Ascending aorta (tissue), 2 donors: ENCODE data around the gene HES1. TPM values are rescaled to one million over a fixed set of nuclear protein-coding genes. Genes with fewer than 3 reads are reported as not detected.

ENCODE experiments used
- DNase-seq, 2 donors: peaks; one replicate each; pipeline ENCODE4 v3.0.0-alpha.2; 2019; ENCODE audit warnings: low spot score in 2 of 2
- H3K27ac ChIP-seq, 2 donors: fragments of 200-600 bp; sonication (generic); one replicate each; pipeline ENCODE4 v1.5.1; 2016 to 2017; ENCODE audit warnings: mild to moderate bottlenecking in 1 of 2
- H3K27me3 ChIP-seq: fragments of 200-600 bp; sonication (generic); one replicate; pipeline ENCODE4 v1.5.1; 2017
- H3K36me3 ChIP-seq, 2 donors: fragments of 200-600 bp; sonication (generic); one replicate each; pipeline ENCODE4 v1.5.1; 2016
- H3K4me1 ChIP-seq, 2 donors: fragments of 200-600 bp; sonication (generic); one replicate each; pipeline ENCODE4 v1.5.1; 2016 to 2017; ENCODE audit warnings: mild to moderate bottlenecking in 1 of 2
- H3K4me3 ChIP-seq, 2 donors: fragments of 200-600 bp; sonication (generic); one replicate each; pipeline ENCODE4 v1.5.1; 2016 to 2017; ENCODE audit warnings: mild to moderate bottlenecking in 1 of 2
- H3K9me3 ChIP-seq, 2 donors: fragments of 200-600 bp; sonication (generic); one replicate each; pipeline ENCODE4 v1.5.1; 2016
- intact Hi-C: fragments of 100-400 bp; cut with DNase I; formaldehyde crosslinking; loops from one replicate; pipeline ENCODE4 v1.15.1; 2023
- total RNA-seq: library from RNA; depleted of rRNA; stranded (reverse); fragments of >200 nt; gene quantifications from one replicate; pipeline ENCODE4 v1.1.0, GENCODE V29; 2016
- TF ChIP-seq, protein P1 (sequence below), 3 experiments: fragments of 200-600 bp in 2 of 3; fragments of 450-650 bp in 1 of 3; sonication (generic) in 2 of 3; IDR thresholded peaks; one replicate each; pipeline ENCODE4 v1.5.1; 2016 to 2019; ENCODE audit warnings: antibody characterized with exemption in 3 of 3, mild to moderate bottlenecking in 1 of 3, moderate library complexity in 1 of 3

The HES1 gene
- total RNA-seq, 1 donor from 2014 or later = 22.6 TPM

DNA sequence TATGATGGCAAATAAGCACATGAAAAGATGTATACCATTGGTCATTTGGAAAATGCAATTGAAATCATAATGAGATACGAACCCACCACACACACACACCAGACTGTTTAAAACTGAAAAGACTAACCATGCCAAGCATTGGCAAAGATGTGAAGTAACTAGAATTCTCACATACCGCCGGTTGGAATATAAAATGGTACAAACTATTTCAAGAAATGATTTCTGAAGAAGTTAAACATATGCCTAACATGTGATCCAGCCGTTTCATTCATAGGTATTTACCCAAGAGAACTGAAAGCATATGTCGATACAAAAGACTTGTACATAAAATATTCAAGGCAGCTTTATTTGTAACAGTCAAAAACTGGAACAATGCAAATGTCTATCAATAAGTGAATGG is 28.9 kb downstream of the HES1 start:
- intact Hi-C loops = no loop called here
- Histone ChIP-seq H3K27ac (no peak overlapping the region), H3K4me1 (no peaks in the 10 kb centered on the region), H3K36me3 (no peaks in the 10 kb centered on the region), H3K9me3 (no peaks in the 10 kb centered on the region), H3K27me3 (no peaks in the 10 kb centered on the region), H3K4me3 (no peak overlapping the region)
- no peak for DNase-seq
- TF ChIP-seq, protein P1, sequence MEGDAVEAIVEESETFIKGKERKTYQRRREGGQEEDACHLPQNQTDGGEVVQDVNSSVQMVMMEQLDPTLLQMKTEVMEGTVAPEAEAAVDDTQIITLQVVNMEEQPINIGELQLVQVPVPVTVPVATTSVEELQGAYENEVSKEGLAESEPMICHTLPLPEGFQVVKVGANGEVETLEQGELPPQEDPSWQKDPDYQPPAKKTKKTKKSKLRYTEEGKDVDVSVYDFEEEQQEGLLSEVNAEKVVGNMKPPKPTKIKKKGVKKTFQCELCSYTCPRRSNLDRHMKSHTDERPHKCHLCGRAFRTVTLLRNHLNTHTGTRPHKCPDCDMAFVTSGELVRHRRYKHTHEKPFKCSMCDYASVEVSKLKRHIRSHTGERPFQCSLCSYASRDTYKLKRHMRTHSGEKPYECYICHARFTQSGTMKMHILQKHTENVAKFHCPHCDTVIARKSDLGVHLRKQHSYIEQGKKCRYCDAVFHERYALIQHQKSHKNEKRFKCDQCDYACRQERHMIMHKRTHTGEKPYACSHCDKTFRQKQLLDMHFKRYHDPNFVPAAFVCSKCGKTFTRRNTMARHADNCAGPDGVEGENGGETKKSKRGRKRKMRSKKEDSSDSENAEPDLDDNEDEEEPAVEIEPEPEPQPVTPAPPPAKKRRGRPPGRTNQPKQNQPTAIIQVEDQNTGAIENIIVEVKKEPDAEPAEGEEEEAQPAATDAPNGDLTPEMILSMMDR (IDR thresholded peaks at IDR 0.05) = no peak

DNA sequence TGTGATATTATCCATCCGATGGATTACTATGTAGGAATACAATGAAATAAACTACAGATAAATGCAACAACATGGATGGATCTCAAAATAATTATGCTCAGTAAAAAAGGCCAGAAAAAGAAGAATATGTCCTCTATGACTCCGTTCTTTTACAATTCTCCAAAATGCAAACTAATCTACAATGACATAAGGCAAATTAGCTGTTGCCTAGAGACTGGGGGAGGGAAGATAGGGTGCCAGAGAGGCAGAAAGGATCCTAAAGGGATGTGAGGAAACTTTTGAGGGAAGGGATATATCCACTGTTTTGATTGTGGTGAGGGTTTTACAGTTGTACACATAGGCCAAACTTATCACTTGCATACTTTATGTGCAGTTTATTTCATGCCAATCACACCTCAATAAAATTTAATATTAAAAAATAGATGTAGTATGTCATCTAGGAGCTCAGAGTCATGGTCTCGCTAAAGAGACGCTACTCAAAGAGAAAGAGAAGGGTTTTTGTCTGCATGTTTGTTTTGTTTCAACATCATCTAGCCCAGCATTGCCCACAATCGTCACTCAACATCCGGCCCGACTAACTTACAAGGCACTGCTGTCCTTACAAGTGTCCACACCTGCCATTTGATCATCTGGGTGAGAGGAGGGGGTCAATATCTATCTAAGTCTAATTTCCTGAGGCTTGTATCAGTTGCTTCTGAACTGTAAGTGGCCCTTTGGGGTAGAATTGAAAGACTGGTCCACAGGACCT is 29.5 kb downstream of the HES1 start:
- Histone ChIP-seq H3K27ac (no peak overlapping the region), H3K4me1 (no peaks in the 10 kb centered on the region), H3K36me3 (no peaks in the 10 kb centered on the region), H3K4me3 (no peak overlapping the region), H3K27me3 (no peaks in the 10 kb centered on the region), H3K9me3 (no peaks in the 10 kb centered on the region)
- DNase-seq = no peak
- intact Hi-C loops = no loop called here
- TF ChIP-seq, protein P1 (IDR thresholded peaks at IDR 0.05) = no peak

DNA sequence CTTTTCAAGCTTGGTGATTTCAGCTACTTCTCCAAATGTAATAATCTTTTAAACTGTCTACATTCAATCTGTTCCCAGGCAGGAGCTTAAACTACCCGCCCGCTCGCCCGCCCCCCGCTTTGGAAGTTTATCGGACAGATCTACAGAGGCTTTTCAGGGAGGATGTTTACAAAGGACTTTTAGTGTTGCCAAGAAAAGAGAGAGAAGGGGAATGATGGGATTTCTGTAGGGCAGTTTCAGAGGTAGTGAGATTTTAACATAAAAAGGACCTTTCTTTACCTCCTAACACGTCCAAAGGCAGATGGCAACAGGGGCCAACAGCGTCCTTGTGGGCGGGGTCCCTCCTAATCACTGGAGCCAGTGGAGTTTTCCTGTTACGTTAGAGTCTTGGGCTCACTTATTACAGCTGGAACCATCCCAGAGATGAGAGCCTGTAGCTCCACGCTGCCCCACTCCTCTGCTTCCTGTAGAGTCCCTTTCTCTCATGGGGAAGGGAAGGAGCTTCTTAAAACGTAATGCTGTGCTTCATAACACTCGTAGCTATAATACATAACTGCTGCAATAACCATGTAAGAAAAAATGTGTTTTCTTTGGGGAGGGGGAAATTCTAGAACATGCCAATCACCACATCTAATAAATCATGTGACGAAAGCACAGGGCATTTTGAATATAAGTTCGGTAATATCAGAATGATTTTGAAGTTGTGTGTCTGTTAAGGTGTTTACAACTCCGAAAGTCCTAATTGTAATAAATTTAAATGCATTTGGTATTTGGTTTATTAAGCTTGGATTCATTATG is 30.9 kb downstream of the HES1 start:
- Histone ChIP-seq H3K27me3 (no peaks in the 10 kb centered on the region), H3K9me3 (no peaks in the 10 kb centered on the region), H3K4me3 (no peak overlapping the region), H3K27ac (no peak overlapping the region), H3K4me1 (no peaks in the 10 kb centered on the region), H3K36me3 (no peaks in the 10 kb centered on the region)
- intact Hi-C loops = no loop called here
- no peak for DNase-seq
- TF ChIP-seq, protein P1 (IDR thresholded peaks at IDR 0.05) = no peak

DNA sequence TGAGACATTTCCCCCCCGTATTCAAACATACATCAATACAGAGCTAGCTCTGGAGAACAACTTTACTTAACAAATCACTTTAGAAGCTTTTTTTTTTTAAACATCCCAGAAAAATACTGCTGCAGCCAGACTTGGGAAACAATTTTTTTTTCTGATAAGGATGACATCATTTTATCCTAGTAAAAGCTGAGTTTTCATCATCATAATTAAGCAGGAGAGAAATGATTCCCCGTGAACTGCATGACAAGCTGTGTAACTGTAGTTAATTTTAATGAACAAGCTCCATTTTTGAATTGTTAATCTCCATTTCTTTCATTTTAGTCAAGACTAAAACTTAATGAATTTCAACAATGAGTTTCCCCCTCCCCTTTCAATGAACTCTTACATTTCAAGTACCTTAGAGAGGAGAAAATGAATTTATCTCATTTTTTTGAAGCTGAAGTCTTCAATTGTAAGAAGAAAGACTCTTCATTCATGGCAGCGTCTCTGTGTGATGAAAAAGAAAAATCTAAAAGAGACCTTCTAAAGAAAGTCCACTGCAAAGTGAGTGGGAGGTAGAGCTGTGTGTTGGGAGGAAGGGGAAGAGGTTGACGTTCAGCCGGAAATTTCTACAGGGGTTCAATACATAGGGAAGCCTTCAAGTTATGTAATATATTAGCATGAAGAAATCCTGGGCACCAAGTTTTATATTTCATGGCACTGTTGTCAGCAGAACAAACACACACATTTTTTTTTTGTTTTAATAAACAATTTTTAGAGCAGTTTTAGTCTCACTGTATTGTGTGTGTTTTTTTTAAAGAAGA is 31.7 kb downstream of the HES1 start:
- intact Hi-C loops = no loop called here
- Histone ChIP-seq H3K36me3 (no peaks in the 10 kb centered on the region), H3K27ac (no peak overlapping the region), H3K9me3 (no peaks in the 10 kb centered on the region), H3K27me3 (no peaks in the 10 kb centered on the region), H3K4me3 (no peak overlapping the region), H3K4me1 (no peaks in the 10 kb centered on the region)
- TF ChIP-seq, protein P1 (IDR thresholded peaks at IDR 0.05) = no peak
- no peak for DNase-seq

DNA sequence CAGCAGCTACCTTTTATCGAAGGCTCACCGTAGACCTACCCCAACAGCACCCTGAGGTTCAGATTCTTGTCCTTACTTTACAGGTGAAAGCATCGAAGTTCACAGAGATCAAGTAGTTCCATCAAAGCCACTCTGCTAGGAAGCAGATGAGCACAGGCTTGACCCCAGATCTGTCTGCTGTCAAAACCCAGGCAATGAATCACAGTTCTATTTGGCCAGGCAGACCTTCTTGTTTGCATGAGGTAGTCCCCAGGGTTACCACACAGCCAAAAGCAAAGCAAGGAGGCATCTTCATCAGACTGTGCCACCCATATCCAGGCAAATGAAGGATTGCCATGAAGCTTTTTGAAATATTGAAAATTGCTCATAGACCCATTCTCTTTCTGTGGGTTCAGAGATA is 33.0 kb downstream of the HES1 start:
- no peak overlapping the region for H3K4me3 ChIP-seq
- TF ChIP-seq, protein P1 (IDR thresholded peaks at IDR 0.05) = no peak
- no peaks in the 10 kb centered on the region for H3K36me3 ChIP-seq
- H3K9me3 ChIP-seq = no peaks in the 10 kb centered on the region
- DNase-seq = no peak
- no peaks in the 10 kb centered on the region for H3K27me3 ChIP-seq
- no peak overlapping the region for H3K27ac ChIP-seq
- intact Hi-C loops = no loop called here
- no peaks in the 10 kb centered on the region for H3K4me1 ChIP-seq
